Measurements from ENCODE around the gene WIPF3.

WIPF3 gene

DNA sequence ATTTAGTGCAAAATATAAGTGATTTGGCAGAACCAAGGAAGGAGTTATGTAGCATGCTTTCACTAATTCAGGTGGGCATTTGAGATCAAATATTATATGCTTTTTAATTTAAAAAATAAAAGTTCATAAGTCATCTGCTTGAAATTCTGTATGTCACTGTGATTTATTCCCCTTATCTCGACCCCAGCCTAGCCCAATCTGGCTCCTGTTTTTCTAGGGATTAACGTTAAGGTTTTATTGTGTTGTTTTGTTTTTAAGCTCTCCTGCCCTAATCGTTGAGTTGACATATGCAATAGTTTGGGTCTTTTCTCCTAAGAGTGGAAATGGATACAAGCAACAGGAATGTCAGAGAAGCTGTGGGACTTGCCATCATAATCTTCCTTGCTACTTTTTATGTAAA is 42.6 kb downstream of the WIPF3 start:
- no peak for DNase-seq

GRCh38 chr7:29851487-29851886 is 45.2 kb downstream of the WIPF3 start:
- no peak for DNase-seq

- DNase-seq = no peak
These were observed 46.1 kb downstream of the WIPF3 start for GRCh38 chr7:29852457-29852856.

GRCh38 chr7:29853072-29853471 is 46.8 kb downstream of the WIPF3 start:
- DNase-seq = no peak

- DNase-seq = peak; percentile 85
These were observed 47.5 kb downstream of the WIPF3 start for GRCh38 chr7:29853789-29854188.

GRCh38 chr7:29854257-29854938 is 48.1 kb downstream of the WIPF3 start:
- no peak for DNase-seq

- DNase-seq = no peak
These were observed 51.3 kb downstream of the WIPF3 start for GRCh38 chr7:29857654-29858053.

- no peak for DNase-seq
These were observed 52.1 kb downstream of the WIPF3 start for GRCh38 chr7:29858191-29858951.

DNA sequence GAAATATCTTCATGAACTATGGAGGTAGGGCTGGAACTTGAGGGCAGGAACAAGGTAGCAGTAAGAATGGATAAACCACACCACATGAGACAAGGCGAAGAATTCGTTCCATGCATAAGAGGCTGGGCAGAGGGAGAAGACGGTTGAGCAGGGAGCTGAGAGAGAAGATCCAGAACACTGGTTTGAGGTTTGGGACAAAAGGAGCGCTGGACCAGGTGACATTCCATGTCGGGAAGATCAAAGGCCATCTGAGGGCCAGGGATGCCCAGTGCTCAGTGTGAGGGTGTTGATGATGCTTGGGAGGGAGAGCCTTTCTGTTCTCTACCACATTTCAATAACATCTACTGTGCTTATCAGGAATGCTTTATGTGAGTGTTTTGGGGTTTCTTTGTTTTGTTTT is 52.8 kb downstream of the WIPF3 start:
- no peak for DNase-seq

DNA sequence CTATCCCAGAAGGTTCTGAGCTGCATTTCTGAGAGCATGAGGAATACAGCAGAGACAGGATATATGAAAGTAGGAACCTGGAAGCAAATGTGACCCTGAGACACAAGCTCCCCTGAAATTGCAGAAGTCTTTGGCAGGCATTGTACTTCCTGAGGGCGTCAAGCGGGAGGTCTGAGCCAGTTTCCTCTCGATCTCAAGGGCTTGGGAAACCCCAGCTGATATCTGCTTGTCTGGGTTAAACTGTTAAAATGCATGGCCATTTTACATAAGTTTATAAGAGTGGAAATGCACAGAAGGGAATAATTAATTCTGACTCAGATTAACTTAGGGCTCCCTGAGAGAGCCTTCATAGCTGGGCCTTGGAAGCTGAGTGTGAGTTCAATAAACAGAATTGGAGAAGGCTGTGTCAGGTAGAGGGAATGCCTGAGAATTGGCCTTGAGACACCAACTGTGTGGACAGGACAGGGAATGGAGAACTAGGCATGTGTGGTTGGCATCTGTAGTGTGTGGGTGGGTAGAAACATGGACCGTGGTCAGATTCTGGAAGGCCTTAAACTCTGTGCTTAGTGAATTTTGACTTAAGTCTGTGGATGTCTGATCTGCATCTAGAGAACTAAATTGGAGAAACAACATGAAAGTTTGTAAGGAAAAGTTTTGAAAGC is 53.3 kb downstream of the WIPF3 start:
- DNase-seq = no peak

GRCh38 chr7:29860186-29860585 is 53.9 kb downstream of the WIPF3 start:
- no peak for DNase-seq

DNA sequence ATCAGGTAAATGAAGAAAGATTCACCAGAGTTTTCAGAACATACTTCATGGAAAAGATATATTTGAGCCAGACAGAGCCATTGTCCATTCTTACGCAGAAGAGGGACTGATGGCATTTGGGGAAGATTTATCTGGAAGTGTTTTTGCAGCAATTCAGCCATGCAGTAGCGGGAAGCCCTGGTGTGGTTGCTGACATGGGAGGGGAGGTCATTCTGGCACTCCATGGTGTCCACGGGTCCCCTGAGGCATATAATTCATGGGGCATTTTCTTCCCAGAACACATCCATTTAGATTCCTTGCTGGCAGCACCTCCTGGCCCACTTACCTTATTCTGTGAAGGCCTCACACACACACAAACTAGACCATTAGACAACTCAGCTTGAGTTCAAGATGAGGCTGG is 55.6 kb downstream of the WIPF3 start:
- no peak for DNase-seq

DNA sequence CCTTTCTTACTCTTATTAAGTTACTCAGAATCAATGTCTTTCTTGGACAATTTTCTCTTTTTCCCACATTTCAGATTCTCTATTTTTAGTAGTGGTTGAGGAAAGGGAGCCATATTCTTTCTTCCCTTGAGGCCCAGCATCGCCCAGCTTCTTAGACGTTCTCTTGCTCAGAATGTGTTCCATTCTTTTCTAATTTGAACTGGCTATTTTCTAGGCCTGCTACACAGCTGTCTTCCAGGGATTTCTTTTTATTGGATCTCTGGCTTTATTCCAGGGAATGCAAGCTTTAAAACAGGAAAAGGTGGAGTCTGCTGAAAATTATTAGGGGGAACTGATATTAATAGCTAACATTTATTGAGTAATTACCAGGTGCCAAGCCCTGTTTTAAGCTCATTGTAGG is 58.3 kb downstream of the WIPF3 start:
- no peak for DNase-seq

DNA sequence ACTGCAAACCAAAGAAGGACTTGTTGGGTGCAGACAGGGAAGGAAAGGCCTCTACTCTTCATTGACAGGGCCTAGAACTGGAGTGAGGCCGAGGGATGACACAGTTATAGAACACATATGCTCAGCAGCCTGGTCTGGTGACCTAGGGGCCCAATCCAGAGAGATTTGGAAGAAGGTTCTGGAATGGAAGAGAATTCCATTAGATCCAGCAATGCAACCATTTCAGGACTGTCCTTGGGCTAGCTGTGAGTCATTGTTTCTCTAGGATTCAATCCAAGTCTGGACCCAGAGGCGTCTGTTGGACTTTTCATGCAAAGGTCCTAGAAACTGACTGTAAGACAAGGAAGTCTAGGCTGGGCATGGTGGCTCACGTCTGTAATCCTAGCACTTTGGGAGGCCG is 59.2 kb downstream of the WIPF3 start:
- no peak for DNase-seq

DNA sequence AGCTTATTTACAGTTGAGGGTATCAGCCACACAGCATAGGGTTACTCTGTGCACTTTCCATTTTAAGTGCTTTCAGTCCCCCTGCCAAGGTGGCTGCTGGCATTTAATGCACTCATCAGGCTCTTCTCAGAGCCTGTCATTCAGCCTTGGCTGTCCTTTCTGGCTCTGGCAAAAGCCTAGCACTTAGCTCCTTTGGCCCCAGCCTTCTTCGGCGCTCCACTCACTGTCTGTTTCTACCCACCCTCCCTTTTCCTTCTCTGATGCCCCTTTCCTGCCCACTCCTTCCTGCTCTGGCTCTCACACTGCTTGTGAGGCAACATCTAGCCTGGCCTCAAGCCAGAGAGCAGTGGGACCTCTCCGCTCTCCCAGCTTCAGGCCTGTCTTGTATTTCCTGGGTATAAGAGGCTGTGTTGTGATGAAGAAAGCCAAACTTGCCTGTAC is 60.2 kb downstream of the WIPF3 start:
- DNase-seq = no peak

DNA sequence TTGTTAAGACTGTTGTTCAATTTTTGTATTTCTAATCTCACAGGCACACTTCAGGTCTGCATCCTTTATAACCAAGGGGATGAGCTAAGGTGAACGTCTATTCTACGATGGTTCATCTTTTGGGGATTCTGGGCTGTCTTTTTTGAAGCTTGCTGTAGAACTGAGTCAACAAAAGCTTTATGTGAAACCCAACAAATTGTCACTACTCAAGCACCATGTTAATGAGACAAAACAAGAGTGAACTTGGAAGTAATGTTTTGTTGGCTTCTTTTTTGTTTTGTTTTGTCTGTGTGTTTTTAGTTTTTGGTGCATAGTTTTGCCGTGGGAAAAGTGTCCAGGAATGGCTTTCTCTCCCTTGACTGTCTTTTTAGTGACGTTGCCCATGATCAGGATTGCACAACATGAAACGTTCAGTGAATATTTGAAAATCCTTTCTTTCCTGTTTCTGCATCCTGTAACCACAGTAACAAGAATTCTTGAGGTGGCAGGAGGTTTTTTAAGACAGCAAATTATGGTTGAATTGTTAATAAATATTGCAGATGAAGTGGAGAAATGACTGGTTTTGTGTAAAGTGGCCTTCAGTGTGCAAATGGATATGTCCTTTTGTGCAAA is 65.6 kb downstream of the WIPF3 start:
- no peak for DNase-seq

DNA sequence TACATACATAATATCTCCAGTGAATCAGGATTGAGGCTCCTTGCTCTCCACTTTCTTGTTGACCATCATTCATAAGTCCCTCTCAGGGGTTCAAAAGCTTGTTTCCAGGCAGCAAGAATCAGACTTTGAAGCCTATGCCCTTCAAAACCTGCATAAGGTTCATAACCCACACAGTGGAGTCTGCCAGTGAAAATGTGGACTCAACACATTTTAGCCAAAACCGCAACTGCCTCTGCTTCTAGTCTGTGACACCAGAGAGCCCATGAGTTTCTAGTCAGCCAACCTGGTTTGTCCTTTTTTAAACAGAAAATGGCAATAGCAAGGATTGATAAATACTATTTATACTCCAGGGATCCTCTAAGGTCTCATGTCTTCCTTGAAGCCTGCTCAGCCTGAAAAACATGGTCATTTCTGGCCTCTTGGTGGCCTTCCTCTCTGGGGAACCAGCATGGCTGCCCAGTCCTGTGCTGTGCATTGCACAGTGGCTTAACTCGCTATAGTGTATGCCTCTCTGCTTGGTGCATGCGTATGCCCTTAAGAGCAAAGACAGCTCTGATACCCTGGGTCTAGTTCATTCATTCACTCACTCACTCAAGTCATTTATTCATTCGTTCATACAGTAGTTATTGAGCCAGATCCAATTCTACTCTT is 67.5 kb downstream of the WIPF3 start:
- no peak for DNase-seq

DNA sequence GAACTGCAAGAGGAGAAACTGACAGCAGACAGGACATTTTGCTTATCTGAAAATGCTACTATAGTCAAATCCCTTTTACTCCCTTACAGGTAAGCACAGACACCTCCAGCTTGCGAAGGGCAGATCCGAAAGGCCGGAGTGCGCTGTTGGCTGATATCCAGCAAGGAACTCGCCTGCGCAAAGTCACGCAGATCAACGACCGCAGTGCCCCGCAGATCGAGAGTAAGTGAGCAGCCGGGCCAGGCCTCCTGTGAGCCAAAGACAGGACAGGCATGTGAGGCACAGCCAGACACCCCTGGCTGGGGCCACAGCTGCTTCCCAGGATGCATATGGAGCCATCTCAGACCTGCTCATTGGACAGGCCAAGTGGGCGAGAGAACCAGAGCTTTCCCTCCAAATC is 69.4 kb downstream of the WIPF3 start:
- DNase-seq = no peak

DNA sequence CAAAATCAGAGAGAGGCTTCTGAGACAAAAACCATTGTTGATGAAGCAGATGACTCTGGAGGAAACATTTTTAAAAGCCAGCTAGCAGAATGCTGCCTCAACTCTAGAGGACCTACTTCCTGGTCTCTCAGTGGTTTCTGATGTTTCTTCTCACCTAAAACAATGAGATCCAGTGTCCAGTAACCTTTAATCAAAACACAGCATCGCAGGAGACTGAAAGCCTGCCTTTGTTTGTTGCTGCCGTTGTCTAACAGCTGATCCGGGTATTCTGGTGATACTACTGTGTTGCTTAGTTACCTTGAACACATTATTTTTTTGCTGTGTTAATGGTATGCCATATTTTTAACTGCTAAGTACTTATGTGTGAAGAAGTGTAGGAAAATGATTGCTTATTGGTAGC is 70.9 kb downstream of the WIPF3 start:
- DNase-seq = peak; percentile 54

- peak; percentile 36 for DNase-seq
These were observed 71.9 kb downstream of the WIPF3 start for GRCh38 chr7:29878081-29878688.

- no peak for DNase-seq
These were observed 73.3 kb downstream of the WIPF3 start for GRCh38 chr7:29879609-29880008.

DNA sequence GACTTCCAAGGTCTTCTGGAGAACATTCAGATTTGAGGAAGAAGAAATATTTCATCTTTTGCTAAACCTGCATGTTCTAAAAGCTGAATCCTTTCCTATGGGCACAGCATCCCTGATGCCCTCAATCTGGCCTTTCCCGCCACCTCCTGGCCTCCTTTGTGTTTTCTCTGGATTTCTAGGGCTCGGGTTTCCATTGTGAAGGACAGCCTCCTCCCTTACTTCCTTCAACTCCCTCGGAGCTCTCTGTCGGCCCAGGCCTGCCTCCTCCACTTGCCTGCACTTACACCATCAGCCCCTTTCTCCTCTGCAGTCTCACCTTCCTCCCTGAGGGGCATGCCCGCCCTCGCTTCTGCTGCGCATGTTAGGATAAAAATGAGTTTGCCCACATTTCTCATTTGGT is 75.4 kb downstream of the WIPF3 start:
- no peak for DNase-seq

- DNase-seq = no peak
These were observed 76.2 kb downstream of the WIPF3 start for GRCh38 chr7:29882481-29882880.

Data from NCI-H526 treated with DMSO at 0.1 percent for 48 hours (cell line).